ENCODE measurements around the gene RAB7B.

RAB7B gene

GRCh38 chr1:205973377-205974232 is 29.6 kb downstream of the RAB7B start:
- DNase-seq (ENCODE audit: low read depth), result no peak

- no peak for DNase-seq (ENCODE audit: low read depth)
Measured at GRCh38 chr1:205972491-205973168, 30.6 kb downstream of the RAB7B start.

- DNase-seq (ENCODE audit: low read depth), result no peak
Measured at GRCh38 chr1:205972081-205972480, 31.1 kb downstream of the RAB7B start.

DNA sequence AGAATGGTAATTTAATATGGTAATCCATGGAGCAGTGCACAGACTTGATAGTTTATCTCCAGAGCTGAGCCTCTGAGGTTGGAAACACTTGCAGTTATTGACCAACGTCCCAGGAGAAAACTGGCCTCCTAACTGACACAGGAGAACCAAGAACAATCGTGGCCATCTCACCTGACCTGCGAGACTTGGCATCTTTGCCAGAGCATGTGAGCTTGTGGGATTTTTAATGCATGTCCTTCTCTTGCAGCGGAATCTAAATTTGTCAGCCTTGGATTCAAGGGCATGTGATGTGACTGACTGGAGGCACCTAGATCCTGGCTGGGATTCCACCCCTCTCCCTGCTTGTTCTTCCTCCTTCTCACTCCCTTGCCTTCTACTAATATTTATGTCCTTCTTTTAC is 32.1 kb downstream of the RAB7B start:
- no peak for DNase-seq (ENCODE audit: low read depth)

- DNase-seq (ENCODE audit: low read depth), result no peak
Measured at GRCh38 chr1:205970486-205970885, 32.7 kb downstream of the RAB7B start.

DNA sequence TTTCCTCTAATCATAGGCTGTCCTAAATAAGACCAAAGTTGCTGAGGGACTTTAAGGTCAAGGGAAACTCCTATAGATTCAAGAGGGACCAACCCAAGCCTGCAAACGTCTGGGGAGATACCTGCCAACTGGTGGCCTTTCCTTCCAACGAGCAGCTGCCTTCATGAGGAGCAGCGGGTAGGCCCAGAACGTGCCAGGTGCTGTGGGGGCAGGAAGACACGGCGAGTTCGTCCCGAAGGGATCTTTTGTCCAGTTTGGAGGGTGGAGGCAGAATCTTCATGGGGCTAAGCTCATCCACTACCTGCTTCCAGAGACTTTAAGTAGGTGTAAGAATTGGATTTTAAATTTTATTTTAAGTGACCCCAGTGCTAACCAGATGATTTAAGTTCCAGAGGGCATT is 34.0 kb downstream of the RAB7B start:
- no peak for DNase-seq (ENCODE audit: low read depth)

DNA sequence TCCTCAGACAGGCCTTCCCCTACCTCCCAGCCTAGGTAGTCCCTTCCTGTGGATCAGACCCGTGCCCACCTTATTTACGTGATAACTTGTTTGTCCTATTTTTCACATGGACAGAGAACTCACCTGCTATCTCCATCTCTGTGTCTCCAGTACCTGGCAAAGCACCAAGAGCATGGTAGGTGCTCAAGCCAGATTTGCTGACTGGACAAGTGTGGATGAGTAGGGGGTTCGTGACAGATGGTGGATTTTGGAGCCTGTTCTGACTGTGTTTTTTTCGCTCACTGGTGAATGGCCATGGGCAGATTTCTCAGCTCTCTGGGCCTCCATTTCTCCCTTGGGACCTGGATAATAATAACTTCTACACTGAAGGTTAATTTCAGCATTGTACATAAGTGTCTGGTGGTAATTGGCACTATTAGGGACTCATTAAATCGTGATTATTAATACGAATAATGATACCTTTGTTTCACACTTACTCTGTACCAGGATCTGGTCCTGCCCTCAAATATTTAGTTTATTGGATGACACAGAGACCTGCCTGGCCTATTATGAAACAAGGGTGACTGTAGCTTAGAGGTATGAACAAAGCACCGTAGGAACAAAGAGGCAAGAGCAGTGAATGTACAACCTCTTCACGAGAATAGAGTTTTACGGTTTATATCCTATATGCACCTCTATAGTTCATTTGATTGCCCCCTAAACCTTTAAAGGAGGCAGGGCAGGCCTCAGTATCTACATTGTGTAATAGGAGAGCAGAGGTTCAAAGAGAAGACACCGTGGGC is 35.5 kb downstream of the RAB7B start:
- no peak for DNase-seq (ENCODE audit: low read depth)

DNA sequence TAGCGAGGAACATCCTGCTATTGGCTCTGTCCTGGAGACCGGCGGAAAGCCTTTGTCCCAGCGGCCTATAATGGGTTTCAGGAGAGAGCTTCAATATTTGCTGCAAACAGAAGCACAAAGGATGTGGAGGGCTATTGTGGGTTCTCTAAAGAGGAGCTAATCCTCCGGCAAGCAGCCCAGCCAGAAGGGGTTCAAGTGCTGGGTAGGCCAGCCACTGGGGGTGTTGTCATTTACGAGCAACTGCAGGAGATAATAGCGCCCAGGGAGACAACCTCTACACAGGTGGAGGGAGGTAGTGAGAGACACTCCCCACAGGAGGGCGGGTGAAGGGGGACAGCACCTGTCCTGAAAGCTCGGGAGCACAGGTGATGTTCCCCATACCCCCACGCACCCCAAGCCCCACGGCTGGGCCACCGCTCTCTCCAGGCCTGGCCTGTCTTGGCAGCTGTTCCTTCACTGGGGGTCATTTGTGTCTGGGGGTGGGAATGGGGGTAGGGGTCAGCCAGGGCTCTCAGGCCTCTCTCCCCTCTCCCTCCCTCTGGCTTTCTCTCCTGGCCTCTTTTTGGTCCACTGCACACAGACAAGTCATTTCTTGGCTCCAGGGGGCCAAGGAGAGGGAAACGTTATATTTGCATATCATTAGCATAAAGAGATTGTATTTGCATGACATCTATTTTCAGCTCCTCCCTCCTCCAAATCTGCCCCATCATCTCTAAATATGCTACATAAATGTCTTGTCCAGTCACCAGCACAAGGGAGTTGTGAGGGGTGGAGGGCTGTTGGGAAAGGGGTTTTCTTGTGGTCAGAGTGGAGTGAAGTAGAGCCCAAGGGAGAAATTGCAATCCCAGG is 37.9 kb downstream of the RAB7B start:
- DNase-seq (ENCODE audit: low read depth), result no peak

GRCh38 chr1:205963352-205964155 is 39.6 kb downstream of the RAB7B start:
- no peak for DNase-seq (ENCODE audit: low read depth)

DNA sequence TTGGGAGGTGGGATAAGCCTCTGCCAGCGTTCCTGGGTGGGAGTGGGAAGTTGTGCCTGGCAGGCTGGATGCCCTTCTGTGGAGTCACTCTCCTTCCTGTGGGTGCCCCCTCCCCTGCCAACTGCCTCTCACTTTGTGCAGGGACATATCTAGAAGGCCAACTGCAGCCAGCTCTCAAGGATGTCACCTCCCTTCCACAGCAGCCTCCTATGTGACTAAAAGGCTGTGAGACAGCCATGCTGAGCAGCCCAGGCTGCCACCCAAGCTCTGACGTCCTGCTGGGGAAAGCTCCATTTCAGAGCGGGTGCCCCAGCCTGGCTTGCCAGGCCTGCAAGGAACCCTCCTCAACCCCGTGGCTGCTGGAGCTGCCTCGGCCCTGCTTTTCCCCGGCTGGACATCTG is 40.4 kb downstream of the RAB7B start:
- DNase-seq (ENCODE audit: low read depth), result no peak

DNA sequence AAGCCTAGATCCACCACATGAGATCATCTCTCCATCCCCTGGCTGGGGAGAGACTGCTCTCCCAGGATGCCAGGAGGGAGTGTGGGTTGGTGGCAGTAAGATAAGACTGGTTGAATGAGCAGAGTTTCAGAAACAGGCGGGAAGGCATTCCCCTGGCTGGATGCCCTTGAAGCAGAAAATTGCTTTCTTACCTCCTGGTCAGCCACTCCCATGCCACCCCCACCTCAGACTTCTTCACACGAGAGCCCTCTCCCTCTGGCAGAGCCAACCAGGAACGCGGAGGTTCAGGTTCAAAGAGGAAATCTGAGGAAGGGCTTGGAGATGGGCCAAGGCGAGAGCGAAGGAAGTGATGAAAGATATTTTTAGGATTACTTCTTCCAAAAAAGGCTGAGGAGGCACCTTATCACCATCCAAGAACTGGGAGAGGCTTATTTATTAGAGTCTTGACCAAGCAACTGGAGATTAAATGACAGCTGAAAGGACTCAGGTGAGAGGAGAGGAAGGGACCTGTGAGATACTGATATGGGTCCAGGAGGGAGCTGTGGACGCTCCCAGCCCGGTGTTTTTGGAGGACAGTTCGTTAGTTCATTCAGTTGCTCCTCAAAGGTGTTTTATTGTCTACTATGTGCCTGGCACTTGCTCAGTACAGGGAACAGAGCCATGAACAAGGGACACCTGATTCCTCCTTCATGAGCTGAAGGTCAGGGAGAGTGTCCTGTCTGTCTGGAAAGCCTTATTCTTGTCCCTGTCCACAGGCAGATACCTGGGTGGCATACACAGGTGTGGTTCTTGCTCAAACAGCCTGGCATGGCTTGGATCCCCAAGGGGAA is 41.0 kb downstream of the RAB7B start:
- DNase-seq (ENCODE audit: low read depth), result no peak

- DNase-seq (ENCODE audit: low read depth), result no peak
Measured at GRCh38 chr1:205961405-205961804, 41.8 kb downstream of the RAB7B start.

DNA sequence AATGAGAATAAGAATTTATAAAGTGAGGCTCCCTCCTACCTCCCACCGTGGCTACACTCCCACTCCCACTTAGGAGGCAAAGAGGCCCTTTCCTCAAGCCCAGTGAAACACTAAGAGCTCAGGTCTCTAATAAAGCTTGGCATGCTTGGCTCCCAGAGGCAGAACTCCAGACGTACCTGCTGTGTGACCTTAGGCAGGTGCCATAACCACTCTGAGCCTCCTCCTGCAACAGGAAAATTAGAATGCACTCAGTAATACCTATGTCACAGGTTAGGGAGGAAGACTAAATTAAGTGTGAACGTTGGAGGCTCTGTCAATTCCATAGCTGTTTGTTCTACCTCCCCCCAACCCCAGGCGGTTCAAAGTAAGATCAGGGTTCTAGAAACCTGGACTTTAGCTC is 43.4 kb downstream of the RAB7B start:
- no peak for DNase-seq (ENCODE audit: low read depth)

GRCh38 chr1:205955499-205955898 is 47.7 kb downstream of the RAB7B start:
- DNase-seq (ENCODE audit: low read depth), result no peak

DNA sequence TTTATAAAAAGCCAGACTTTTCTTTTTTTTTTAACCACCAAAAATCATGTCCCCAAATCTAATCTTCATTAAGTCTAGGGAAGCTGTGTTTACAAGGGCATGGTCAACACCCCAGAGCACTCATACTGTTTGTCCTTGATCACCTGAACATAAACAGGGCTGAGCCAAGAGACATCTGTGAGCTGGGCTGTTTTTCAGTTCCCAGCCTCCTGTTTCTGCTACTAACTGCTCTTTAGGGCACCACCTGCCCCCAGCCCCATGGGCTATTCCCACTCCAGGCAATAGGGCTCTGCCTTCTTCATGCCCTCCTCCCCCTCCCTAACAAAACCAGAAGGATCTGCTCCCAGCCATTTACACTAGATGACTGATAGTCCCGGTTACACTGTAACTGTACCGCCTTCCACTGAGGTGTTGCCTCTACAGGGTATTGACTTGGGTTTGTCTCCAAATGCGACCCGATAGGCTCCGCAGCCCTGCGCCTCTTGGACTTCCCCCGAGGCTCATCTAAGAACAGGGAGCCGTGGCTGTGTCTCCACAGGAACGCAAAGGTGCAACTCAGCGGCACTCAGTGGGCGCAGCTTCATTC is 48.3 kb downstream of the RAB7B start:
- DNase-seq (ENCODE audit: low read depth), result no peak

GRCh38 chr1:205951746-205952145 is 51.4 kb downstream of the RAB7B start:
- DNase-seq (ENCODE audit: low read depth), result no peak

GRCh38 chr1:205950826-205951549 is 52.2 kb downstream of the RAB7B start:
- DNase-seq (ENCODE audit: low read depth), result no peak

- DNase-seq (ENCODE audit: low read depth), result no peak
Measured at GRCh38 chr1:205950280-205950679, 52.9 kb downstream of the RAB7B start.

GRCh38 chr1:205949753-205950152 is 53.4 kb downstream of the RAB7B start:
- no peak for DNase-seq (ENCODE audit: low read depth)
